HG03354 (cell line): ENCODE data around the gene APOL2.
"Not testable (repeated sequence)": the region's sequence is repeated elsewhere in the genome, so short reads cannot be mapped to it uniquely, and the experiment has no call there.

Source experiments
- ATAC-seq: cut with Tn5 transposase; IDR thresholded peaks from one replicate; pipeline ENCODE4 v1.9.1; 2021; ENCODE audit warnings: mild to moderate bottlenecking; ENCODE audit not compliant: unreplicated experiment, poor library complexity, severe bottlenecking

Gene APOL2

DNA sequence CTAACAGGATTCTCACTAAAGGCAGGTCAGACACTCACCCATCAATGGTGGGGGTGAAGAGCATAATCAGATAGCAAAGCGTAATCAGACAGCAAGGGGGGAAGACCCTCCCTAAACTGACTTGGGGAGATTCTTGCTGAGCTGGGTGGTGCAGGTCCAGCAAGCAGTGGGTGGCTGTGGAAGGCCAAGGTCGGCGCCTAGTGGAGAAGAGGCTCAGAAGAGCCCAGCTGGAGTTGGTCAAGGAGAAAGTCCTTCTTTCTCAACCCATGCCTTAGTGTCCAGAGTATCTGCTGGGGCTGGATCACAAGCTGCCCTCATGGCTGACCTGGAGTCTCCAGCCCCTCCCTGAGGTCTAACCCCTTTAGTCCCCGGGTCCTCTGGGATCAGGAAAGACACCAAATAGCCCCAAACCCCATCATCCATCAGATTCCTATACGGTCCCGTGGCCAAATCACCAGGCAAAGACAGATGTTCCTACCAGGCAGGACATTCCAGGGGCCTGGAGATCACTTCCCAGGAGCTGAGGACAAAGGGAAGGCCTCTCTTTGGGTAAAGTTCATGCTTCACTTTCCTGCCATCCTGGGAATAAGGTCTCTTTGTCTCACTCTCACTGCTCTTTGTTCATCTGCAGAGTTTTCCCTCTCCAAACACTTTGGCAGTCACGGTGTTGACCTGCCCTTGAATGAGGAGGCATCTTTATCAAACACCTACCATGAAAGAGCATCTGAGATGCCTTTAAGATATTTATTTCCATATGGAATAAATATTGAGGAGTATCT, 24.7 kb upstream of the APOL2 start:
- ATAC-seq: not testable (repeated sequence)

DNA sequence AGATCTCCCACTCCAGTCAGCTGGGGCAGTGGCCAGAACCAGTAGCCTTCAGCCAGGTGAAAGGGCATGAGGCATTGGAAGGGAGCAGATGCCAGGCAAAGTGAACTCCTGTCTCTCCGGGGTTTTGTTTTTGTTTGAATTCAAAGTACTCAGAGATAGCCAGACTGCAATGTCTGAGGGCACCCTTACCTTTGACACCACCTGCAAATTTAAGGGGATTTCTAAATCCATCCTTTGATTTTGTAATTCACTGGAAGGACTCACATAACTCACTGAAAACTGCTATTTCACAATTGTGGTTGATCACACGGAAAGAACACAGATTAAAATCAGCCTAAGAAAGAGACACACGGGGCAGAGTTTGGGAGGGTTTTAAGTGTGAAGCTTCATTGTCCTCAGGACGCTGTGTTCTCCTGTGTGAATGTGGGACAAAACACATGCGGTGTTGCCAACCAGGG, 23.9 kb upstream of the APOL2 start:
- not testable (repeated sequence) for ATAC-seq

GRCh38 chr22:36262307-36262706, 23.0 kb upstream of the APOL2 start:
- not testable (repeated sequence) for ATAC-seq

DNA sequence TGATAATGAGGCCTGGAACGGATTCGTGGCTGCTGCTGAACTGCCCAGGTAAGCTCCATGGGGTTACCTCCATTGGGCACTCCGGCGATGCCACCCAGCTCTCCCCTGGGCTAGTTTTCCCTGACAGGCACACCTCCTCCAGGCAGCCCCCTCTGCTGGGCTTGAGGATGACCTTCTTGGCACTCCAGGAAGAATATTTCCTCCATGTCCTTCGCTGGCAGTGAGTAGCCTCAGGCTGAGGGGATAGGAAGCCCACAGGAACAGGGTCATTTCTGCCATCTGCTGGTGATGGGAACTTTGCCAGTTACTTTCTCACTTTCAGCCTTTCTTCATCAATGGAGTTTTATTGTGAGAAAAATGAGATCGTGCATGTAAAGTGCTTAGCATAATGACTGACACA, 22.3 kb upstream of the APOL2 start:
- not testable (repeated sequence) for ATAC-seq

GRCh38 chr22:36259615-36260300, 20.4 kb upstream of the APOL2 start:
- ATAC-seq: no peak

- no peak for ATAC-seq
Observed at GRCh38 chr22:36258701-36259614, 19.6 kb upstream of the APOL2 start.

- ATAC-seq: no peak
Observed at GRCh38 chr22:36257948-36258670, 18.8 kb upstream of the APOL2 start.

DNA sequence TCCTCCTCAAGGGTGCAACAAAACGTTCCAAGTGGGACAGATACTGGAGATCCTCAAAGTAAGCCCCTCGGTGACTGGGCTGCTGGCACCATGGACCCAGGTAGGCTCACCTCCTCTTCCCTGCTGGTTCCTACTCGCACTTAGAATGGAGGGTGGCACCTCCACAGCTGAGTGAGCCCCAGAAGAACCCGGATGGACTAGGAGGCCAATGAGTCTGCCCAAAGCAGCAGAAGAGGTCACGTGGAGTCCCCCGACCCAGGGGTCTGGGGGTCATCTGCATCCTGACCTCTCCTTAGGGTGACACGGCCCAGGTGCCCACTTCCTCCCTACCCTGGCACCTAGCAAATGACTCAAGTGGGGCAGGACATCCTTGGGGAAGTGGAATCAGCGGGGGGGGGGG, 18.0 kb upstream of the APOL2 start:
- ATAC-seq: no peak

GRCh38 chr22:36256478-36256877, 17.2 kb upstream of the APOL2 start:
- no peak for ATAC-seq

DNA sequence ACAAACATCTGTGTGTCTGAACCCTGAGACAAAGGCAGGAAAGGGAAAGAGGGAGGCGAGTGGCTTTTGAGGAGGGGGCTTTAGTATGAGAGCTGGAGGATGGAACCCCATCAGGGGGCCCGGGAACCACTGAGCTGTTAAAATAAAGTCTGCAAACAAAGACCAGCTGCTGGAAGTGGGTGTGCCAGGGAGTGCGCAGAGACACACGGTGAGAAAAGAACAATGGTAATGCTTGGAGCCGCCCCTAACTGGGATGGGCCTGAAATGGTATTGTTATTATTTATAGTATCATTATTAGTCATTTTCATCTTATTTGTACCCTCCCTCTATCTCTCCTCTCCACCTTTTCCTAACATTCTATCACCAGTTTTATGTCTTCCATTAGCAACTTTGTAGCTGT, 16.2 kb upstream of the APOL2 start:
- not testable (repeated sequence) for ATAC-seq

- ATAC-seq: no peak
Observed at GRCh38 chr22:36253523-36254490, 14.5 kb upstream of the APOL2 start.

DNA sequence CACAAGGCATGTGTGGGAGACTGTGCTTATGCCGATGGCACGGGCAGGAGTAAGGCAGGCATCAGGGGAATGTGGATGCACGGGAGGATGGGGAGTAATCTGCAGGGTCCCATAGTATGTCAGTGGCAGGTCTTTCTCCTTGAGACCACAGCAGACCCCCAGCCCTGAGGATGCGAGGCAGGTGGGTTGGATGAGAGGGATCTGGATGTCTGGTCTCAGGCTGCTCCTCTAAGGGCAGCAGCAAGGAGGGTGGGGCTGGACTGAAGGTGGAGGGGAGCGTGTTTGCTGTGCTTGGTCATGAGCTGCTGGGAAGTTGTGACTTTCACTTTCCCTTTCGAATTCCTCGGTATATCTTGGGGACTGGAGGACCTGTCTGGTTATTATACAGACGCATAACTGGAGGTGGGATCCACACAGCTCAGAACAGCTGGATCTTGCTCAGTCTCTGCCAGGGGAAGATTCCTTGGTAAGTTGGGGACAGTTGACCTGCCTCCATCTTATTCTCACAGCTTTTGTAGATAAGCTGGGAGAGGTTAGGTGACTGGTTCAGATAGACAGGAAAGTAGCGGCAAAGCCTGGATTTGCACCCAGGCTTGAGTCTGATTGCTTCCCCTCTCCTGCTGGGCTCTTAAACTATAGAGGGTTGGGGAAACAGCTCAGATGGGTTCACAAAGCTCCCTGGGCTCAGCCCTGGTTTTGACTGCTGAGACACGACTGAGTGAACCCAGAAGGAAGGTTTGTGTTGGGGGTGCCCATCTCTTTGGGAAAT, 13.6 kb upstream of the APOL2 start, which contains the start of gene APOL1:
Gene APOL1 (plus strand): TSS at position 380 of the 769 bp plus-strand sequence. CDS start 1,823 bp downstream, outside the sequence.
- ATAC-seq: no peak

GRCh38 chr22:36251979-36252608, 12.8 kb upstream of the APOL2 start:
- ATAC-seq: not testable (repeated sequence)

DNA sequence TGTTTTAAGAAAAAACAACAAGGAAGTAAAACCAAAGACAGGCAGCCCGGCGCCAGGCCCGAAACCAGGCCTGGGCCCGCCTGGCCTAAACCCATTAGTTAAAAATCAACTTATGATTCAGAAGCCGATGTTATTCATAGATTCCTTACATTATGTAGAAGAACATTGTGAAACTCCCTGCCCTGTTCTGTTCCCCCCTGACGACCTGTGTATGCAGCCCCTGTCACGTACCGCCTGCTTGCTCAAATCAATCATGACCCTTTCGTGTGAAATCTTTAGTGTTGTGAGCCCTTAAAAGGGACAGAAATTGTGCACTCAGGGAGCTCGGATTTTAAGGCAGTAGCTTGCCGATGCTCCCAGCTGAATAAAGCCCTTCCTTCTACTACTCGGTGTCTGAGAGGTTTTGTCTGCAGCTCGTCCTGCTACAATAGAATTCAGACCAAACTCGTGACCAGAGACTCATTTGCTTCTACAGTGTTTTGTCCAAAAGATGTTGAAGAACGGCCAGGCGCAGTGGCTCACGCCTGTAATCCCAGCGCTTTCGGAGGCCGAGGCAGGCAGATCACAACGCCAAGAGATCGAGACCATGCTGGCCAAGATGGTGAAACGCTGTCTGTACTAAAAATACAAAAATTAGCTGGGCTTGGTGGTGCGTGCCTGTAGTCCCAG, 11.1 kb upstream of the APOL2 start:
- ATAC-seq: not testable (repeated sequence)

DNA sequence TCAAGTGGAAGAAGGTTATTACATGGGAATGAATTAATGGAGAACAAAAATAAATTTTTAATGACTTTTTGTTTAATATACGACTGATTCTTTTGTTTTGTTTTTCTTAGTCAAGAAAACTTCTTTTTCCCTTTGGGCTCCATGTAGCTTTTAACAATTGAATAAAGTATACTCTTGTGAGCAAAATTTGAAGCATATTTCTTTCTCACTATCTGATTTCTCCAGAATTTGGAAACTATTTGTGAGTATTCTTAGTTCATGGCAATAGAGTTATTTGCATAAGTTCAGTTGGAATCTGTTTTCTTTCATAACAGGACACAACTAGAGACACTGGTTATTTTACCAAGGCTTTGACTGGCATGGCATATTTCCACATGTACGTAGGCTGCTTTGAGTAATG, 9.8 kb upstream of the APOL2 start:
- no peak for ATAC-seq

DNA sequence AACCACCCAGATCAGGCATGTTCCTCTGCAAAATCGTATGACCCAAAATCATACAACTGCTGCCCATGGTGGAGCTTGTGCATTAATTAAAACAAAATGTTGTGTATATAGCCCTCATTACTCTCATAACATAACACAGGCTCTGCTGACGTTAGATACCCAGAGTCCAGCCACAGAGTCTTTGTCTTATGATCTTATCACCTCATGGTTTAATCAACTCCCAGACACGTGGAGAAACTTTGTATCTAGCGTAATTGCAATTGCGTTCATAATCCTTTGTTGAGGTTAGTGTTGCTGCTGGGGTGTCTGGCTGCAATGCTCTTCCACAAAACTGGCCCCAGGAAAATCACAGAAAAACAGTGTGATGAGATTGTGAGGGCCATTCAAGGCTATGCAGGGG, 8.6 kb upstream of the APOL2 start:
- no peak for ATAC-seq

- ATAC-seq: no peak
Observed at GRCh38 chr22:36246718-36247117, 7.4 kb upstream of the APOL2 start.
